WTC11 (cell line): Measurements from ENCODE around the gene ZDHHC19. TPM values are rescaled to one million over a fixed set of nuclear protein-coding genes. Genes with fewer than 3 reads are reported as not detected.

ENCODE experiments used
- ATAC-seq: fragments of 200-7000 bp; cut with Tn5 transposase; 2 replicates; pipeline ENCODE4 v1.10.0; 2021; ENCODE audit warnings: mild to moderate bottlenecking, moderate library complexity
- CTCF ChIA-PET: fragments of 300-600 bp; sonication (Branson Sonifier 250); formaldehyde crosslinking; loops from one replicate; lab custom pipeline; 2021; ENCODE audit warnings: antibody characterized with exemption; lab: Charles Lee
- POLR2A ChIA-PET: fragments of 350-600 bp; sonication (Branson Sonifier 250); formaldehyde crosslinking; loops from one replicate; lab custom pipeline; 2021; ENCODE audit warnings: antibody characterized with exemption; lab: Charles Lee
- DNase-seq: peaks from one replicate; pipeline ENCODE4 v3.0.0; 2021; ENCODE audit warnings: low spot score
- H3K27ac Mint-ChIP-seq: 2 replicates; pipeline ENCODE4 v1.8.0; 2021; ENCODE audit warnings: mixed read lengths
- H3K27me3 Mint-ChIP-seq: 2 replicates; pipeline ENCODE4 v1.8.0; 2021; ENCODE audit warnings: low read depth, mild to moderate bottlenecking, moderate library complexity, mixed read lengths
- H3K36me3 Mint-ChIP-seq: 2 replicates; pipeline ENCODE4 v1.8.0; 2021; ENCODE audit warnings: mixed read lengths
- H3K4me1 Mint-ChIP-seq: 2 replicates; pipeline ENCODE4 v1.8.0; 2022; ENCODE audit warnings: mixed read lengths
- H3K4me3 Mint-ChIP-seq: 2 replicates; pipeline ENCODE4 v1.8.0; 2021; ENCODE audit warnings: mild to moderate bottlenecking, moderate library complexity, mixed read lengths
- H3K9me3 Mint-ChIP-seq: 2 replicates; pipeline ENCODE4 v1.8.0; 2021; ENCODE audit warnings: mixed read lengths
- CBFB ChIP-seq: sonication (generic); formaldehyde crosslinking; IDR thresholded peaks from 2 replicates; pipeline ENCODE4 v1.8.1; 2022; ENCODE audit warnings: mild to moderate bottlenecking, low read depth, missing genetic modification reagents
- FOXP1 ChIP-seq: sonication (generic); formaldehyde crosslinking; IDR thresholded peaks from 2 replicates; pipeline ENCODE4 v1.8.0; 2022; ENCODE audit warnings: missing genetic modification reagents, mild to moderate bottlenecking, moderate library complexity, borderline replicate concordance
- GRHL2 ChIP-seq: fragments of 250-450 bp; sonication (Bioruptor Pico); IDR thresholded peaks from 2 replicates; pipeline ENCODE4 v1.8.0; 2022; ENCODE audit warnings: mild to moderate bottlenecking, moderate library complexity; ENCODE audit not compliant: insufficient replicate concordance, severe bottlenecking
- IRF2 ChIP-seq: sonication (generic); formaldehyde crosslinking; IDR thresholded peaks from 2 replicates; pipeline ENCODE4 v1.8.0; 2022; ENCODE audit warnings: low read depth, missing genetic modification reagents, borderline replicate concordance
- MXD4 ChIP-seq: fragments of 250-450 bp; sonication (Bioruptor Pico); IDR thresholded peaks from 2 replicates; pipeline ENCODE4 v1.8.0; 2021; ENCODE audit warnings: mild to moderate bottlenecking, moderate library complexity, borderline replicate concordance
- NFATC4 ChIP-seq: fragments of 250-450 bp; sonication (Bioruptor Pico); IDR thresholded peaks from 2 replicates; pipeline ENCODE4 v1.9.0; 2021; ENCODE audit warnings: mild to moderate bottlenecking
- NR3C1 ChIP-seq: sonication (generic); formaldehyde crosslinking; conservative IDR thresholded peaks from 2 replicates; pipeline ENCODE4 v1.8.1; 2023; ENCODE audit warnings: low read depth, mild to moderate bottlenecking, missing genetic modification reagents
- PRRX2 ChIP-seq: fragments of 250-450 bp; sonication (Bioruptor Pico); IDR thresholded peaks from 2 replicates; pipeline ENCODE4 v1.8.0; 2021; ENCODE audit warnings: mild to moderate bottlenecking
- TEAD1 ChIP-seq: sonication (generic); formaldehyde crosslinking; IDR thresholded peaks from 2 replicates; pipeline ENCODE4 v1.8.0; 2022; ENCODE audit warnings: mild to moderate bottlenecking, missing genetic modification reagents
- ZNF232 ChIP-seq: sonication (generic); formaldehyde crosslinking; IDR thresholded peaks from 2 replicates; pipeline ENCODE4 v1.8.0; 2022; ENCODE audit warnings: mild to moderate bottlenecking, missing genetic modification reagents
- ZNF317 ChIP-seq: sonication (generic); formaldehyde crosslinking; IDR thresholded peaks from 2 replicates; pipeline ENCODE4 v1.8.1; 2023; ENCODE audit warnings: low read depth, mild to moderate bottlenecking, moderate library complexity, missing genetic modification reagents, borderline replicate concordance
- ZNF396 ChIP-seq: fragments of 250-450 bp; sonication (Bioruptor Pico); IDR thresholded peaks from 2 replicates; pipeline ENCODE4 v1.8.0; 2021; ENCODE audit warnings: mild to moderate bottlenecking, moderate library complexity, borderline replicate concordance
- total RNA-seq: library from RNA; stranded (reverse); gene quantifications from 3 replicates; pipeline ENCODE4 v1.2.3, GENCODE V29; 2021
- TF ChIP-seq, protein P1 (sequence below): sonication (generic); formaldehyde crosslinking; IDR thresholded peaks from 2 replicates; pipeline ENCODE4 v1.8.0; 2023; ENCODE audit warnings: missing genetic modification reagents, mild to moderate bottlenecking, borderline replicate concordance
- TF ChIP-seq, protein P2 (sequence below): fragments of 250-450 bp; sonication (Bioruptor Pico); IDR thresholded peaks from 2 replicates; pipeline ENCODE4 v1.8.0; 2021; ENCODE audit warnings: mild to moderate bottlenecking
- TF ChIP-seq, protein P3 (sequence below): sonication (generic); formaldehyde crosslinking; IDR thresholded peaks from 2 replicates; pipeline ENCODE4 v1.8.0; 2022; ENCODE audit warnings: mild to moderate bottlenecking, missing genetic modification reagents
- TF ChIP-seq, protein P4 (sequence below): sonication (generic); formaldehyde crosslinking; IDR thresholded peaks from 2 replicates; pipeline ENCODE4 v1.8.0; 2022; ENCODE audit warnings: missing genetic modification reagents
- TF ChIP-seq, protein P5 (sequence below): sonication (generic); formaldehyde crosslinking; IDR thresholded peaks from 2 replicates; pipeline ENCODE4 v1.8.1; 2022; ENCODE audit warnings: mild to moderate bottlenecking, missing genetic modification reagents, moderate library complexity, borderline replicate concordance
- TF ChIP-seq, protein P6 (sequence below): sonication (generic); formaldehyde crosslinking; IDR thresholded peaks from 2 replicates; pipeline ENCODE4 v1.8.1; 2022; ENCODE audit warnings: mild to moderate bottlenecking, moderate library complexity, missing genetic modification reagents
- TF ChIP-seq, protein P7 (sequence below): sonication (generic); formaldehyde crosslinking; IDR thresholded peaks from 2 replicates; pipeline ENCODE4 v1.8.1; 2023; ENCODE audit warnings: mild to moderate bottlenecking, moderate library complexity, missing genetic modification reagents

The ZDHHC19 gene
- total RNA-seq, 1 experiment from 2014 or later: 4.4 TPM

DNA sequence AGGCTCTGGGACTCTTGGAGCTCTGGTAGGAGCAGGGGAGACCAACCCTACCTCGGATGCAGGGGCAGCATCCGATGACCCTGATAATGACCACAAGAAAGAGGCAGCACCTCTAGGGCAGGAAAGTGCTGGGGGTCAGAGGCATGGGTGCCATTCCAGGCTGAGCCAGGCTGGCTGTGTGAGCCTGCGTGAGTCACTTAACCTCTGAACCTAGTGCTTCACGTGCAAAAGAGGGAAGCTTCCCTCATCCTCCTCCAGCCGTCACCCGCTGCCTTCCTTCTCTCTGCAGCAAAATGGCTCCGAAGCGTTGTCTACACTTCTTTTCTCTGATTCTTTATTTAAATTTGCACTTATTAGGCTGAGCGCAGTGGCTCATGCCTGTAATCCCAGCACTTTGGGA, 35.5 kb downstream of the ZDHHC19 start (continued):
- TF ChIP-seq, protein P1, sequence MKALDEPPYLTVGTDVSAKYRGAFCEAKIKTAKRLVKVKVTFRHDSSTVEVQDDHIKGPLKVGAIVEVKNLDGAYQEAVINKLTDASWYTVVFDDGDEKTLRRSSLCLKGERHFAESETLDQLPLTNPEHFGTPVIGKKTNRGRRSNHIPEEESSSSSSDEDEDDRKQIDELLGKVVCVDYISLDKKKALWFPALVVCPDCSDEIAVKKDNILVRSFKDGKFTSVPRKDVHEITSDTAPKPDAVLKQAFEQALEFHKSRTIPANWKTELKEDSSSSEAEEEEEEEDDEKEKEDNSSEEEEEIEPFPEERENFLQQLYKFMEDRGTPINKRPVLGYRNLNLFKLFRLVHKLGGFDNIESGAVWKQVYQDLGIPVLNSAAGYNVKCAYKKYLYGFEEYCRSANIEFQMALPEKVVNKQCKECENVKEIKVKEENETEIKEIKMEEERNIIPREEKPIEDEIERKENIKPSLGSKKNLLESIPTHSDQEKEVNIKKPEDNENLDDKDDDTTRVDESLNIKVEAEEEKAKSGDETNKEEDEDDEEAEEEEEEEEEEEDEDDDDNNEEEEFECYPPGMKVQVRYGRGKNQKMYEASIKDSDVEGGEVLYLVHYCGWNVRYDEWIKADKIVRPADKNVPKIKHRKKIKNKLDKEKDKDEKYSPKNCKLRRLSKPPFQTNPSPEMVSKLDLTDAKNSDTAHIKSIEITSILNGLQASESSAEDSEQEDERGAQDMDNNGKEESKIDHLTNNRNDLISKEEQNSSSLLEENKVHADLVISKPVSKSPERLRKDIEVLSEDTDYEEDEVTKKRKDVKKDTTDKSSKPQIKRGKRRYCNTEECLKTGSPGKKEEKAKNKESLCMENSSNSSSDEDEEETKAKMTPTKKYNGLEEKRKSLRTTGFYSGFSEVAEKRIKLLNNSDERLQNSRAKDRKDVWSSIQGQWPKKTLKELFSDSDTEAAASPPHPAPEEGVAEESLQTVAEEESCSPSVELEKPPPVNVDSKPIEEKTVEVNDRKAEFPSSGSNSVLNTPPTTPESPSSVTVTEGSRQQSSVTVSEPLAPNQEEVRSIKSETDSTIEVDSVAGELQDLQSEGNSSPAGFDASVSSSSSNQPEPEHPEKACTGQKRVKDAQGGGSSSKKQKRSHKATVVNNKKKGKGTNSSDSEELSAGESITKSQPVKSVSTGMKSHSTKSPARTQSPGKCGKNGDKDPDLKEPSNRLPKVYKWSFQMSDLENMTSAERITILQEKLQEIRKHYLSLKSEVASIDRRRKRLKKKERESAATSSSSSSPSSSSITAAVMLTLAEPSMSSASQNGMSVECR (CRISPR knock-in tag): no peak
- TF ChIP-seq, protein P2, sequence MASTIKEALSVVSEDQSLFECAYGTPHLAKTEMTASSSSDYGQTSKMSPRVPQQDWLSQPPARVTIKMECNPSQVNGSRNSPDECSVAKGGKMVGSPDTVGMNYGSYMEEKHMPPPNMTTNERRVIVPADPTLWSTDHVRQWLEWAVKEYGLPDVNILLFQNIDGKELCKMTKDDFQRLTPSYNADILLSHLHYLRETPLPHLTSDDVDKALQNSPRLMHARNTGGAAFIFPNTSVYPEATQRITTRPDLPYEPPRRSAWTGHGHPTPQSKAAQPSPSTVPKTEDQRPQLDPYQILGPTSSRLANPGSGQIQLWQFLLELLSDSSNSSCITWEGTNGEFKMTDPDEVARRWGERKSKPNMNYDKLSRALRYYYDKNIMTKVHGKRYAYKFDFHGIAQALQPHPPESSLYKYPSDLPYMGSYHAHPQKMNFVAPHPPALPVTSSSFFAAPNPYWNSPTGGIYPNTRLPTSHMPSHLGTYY (CRISPR knock-in tag): no peak
- TF ChIP-seq, protein P3, sequence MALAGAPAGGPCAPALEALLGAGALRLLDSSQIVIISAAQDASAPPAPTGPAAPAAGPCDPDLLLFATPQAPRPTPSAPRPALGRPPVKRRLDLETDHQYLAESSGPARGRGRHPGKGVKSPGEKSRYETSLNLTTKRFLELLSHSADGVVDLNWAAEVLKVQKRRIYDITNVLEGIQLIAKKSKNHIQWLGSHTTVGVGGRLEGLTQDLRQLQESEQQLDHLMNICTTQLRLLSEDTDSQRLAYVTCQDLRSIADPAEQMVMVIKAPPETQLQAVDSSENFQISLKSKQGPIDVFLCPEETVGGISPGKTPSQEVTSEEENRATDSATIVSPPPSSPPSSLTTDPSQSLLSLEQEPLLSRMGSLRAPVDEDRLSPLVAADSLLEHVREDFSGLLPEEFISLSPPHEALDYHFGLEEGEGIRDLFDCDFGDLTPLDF (CRISPR knock-in tag): no peak
- TF ChIP-seq ZNF317: no peak
- TF ChIP-seq, all 79 proteins: peak for 0

DNA sequence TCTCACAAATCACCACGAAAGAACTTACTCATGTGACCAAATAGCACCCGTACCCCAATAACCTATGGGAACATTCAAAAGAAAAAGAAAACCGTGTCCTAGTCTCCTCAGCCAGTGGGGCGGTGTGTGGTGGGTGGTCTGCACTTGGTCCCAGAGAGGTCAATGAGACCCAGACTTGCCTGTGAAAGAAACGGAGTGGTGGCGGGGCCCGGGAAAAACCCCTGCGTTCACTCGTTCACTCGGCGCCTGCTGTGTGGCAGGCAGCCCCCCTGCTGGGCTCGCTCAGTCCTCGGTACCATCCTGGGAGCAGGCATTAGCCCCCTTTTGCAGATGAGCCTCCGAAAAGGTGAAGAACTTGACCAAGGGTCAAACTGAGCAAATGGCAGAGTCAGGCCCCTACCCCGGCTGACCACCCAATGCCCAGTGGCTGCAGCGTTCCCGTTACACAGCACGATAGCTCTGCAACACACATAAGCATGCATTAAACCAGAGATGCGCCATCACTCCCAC, 36.0 kb downstream of the ZDHHC19 start:
- CTCF ChIA-PET: no interaction called here
- Mint-ChIP-seq H3K36me3 (no peaks in the 10 kb centered on the region), H3K27me3 (no peaks in the 10 kb centered on the region), H3K9me3 (no peaks in the 10 kb centered on the region; the same call in 1 of the 2 replicates), H3K4me1 (peaks cover 25% of the 10 kb centered on the region), H3K4me3 (no peak overlapping the region), H3K27ac (no peak overlapping the region)
- POLR2A ChIA-PET: no interaction called here
- DNase-seq (no peak), ATAC-seq (no peak)
- TF ChIP-seq, protein P4, sequence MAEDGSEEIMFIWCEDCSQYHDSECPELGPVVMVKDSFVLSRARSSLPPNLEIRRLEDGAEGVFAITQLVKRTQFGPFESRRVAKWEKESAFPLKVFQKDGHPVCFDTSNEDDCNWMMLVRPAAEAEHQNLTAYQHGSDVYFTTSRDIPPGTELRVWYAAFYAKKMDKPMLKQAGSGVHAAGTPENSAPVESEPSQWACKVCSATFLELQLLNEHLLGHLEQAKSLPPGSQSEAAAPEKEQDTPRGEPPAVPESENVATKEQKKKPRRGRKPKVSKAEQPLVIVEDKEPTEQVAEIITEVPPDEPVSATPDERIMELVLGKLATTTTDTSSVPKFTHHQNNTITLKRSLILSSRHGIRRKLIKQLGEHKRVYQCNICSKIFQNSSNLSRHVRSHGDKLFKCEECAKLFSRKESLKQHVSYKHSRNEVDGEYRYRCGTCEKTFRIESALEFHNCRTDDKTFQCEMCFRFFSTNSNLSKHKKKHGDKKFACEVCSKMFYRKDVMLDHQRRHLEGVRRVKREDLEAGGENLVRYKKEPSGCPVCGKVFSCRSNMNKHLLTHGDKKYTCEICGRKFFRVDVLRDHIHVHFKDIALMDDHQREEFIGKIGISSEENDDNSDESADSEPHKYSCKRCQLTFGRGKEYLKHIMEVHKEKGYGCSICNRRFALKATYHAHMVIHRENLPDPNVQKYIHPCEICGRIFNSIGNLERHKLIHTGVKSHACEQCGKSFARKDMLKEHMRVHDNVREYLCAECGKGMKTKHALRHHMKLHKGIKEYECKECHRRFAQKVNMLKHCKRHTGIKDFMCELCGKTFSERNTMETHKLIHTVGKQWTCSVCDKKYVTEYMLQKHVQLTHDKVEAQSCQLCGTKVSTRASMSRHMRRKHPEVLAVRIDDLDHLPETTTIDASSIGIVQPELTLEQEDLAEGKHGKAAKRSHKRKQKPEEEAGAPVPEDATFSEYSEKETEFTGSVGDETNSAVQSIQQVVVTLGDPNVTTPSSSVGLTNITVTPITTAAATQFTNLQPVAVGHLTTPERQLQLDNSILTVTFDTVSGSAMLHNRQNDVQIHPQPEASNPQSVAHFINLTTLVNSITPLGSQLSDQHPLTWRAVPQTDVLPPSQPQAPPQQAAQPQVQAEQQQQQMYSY: no peak

DNA sequence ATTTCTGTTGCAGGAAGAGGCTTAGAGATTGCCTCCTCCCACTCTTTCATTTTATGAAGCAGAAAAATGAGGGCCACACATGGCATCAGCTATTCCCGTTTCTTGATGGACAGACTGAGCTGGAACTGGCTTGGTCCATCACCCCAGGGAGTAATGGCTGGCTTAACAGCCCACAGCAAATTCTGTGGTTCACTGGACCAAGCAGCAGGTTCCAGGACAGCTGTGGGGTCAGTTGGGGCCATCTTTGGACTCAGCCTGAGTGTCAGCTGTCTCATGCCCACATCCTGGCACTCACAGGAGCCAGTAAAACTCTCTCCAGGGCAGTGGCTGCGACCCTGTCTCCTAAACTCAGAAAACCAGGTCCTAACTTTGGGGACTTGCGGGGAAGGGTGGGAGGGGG, 36.5 kb downstream of the ZDHHC19 start:
- Mint-ChIP-seq H3K4me3 (no peak overlapping the region), H3K36me3 (no peaks in the 10 kb centered on the region), H3K4me1 (peaks cover 20% of the 10 kb centered on the region), H3K27me3 (no peaks in the 10 kb centered on the region), H3K27ac (no peak overlapping the region), H3K9me3 (no peaks in the 10 kb centered on the region; the same call in 1 of the 2 replicates)
- no peak for ATAC-seq
- CTCF ChIA-PET: no interaction called here
- POLR2A ChIA-PET: no interaction called here
- DNase-seq: no peak
- TF ChIP-seq, protein P5, sequence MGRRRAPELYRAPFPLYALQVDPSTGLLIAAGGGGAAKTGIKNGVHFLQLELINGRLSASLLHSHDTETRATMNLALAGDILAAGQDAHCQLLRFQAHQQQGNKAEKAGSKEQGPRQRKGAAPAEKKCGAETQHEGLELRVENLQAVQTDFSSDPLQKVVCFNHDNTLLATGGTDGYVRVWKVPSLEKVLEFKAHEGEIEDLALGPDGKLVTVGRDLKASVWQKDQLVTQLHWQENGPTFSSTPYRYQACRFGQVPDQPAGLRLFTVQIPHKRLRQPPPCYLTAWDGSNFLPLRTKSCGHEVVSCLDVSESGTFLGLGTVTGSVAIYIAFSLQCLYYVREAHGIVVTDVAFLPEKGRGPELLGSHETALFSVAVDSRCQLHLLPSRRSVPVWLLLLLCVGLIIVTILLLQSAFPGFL: no peak
- TF ChIP-seq GRHL2: no peak
- TF ChIP-seq PRRX2 (CRISPR knock-in tag): no peak
- no peak for TF ChIP-seq NFATC4 (CRISPR knock-in tag)
- TF ChIP-seq, protein P6, sequence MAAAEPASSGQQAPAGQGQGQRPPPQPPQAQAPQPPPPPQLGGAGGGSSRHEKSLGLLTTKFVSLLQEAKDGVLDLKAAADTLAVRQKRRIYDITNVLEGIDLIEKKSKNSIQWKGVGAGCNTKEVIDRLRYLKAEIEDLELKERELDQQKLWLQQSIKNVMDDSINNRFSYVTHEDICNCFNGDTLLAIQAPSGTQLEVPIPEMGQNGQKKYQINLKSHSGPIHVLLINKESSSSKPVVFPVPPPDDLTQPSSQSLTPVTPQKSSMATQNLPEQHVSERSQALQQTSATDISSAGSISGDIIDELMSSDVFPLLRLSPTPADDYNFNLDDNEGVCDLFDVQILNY (CRISPR knock-in tag): no peak
- TF ChIP-seq TEAD1 (CRISPR knock-in tag): no peak
- TF ChIP-seq, protein P7, sequence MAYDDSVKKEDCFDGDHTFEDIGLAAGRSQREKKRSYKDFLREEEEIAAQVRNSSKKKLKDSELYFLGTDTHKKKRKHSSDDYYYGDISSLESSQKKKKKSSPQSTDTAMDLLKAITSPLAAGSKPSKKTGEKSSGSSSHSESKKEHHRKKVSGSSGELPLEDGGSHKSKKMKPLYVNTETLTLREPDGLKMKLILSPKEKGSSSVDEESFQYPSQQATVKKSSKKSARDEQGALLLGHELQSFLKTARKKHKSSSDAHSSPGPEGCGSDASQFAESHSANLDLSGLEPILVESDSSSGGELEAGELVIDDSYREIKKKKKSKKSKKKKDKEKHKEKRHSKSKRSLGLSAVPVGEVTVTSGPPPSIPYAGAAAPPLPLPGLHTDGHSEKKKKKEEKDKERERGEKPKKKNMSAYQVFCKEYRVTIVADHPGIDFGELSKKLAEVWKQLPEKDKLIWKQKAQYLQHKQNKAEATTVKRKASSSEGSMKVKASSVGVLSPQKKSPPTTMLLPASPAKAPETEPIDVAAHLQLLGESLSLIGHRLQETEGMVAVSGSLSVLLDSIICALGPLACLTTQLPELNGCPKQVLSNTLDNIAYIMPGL (CRISPR knock-in tag): no peak
- TF ChIP-seq ZNF396 (CRISPR knock-in tag): no peak
- no peak for TF ChIP-seq NR3C1 (CRISPR knock-in tag)
- no peak for TF ChIP-seq IRF2 (CRISPR knock-in tag)
- TF ChIP-seq FOXP1: no peak
- TF ChIP-seq MXD4 (CRISPR knock-in tag): no peak
- TF ChIP-seq CBFB (CRISPR knock-in tag): no peak
- TF ChIP-seq ZNF232 (CRISPR knock-in tag): no peak
